IMR-90 (cell line): ENCODE results near the gene ADAMTS9. TPM values are rescaled to one million over a fixed set of nuclear protein-coding genes. Genes with fewer than 3 reads are reported as not detected.

Experiments
- ATAC-seq: fragments of 200-7000 bp; cut with Tn5 transposase; 2 replicates; pipeline ENCODE4 v1.9.1; 2020; ENCODE audit warnings: low read depth, mild to moderate bottlenecking, moderate library complexity
- BruUV-seq: library from RNA; stranded (reverse); fragments of 400-500 nt; replicated peaks from 2 replicates; lab custom pipeline; 2021; lab: Mats Ljungman, UMichigan
- CTCF ChIA-PET: fragments of 300-600 bp; formaldehyde crosslinking; extraction: SDS; loops from one replicate; lab custom pipeline; 2021; ENCODE audit warnings: antibody characterized with exemption; lab: Yijun Ruan, JAX
- POLR2A ChIA-PET: fragments of 300-600 bp; sonication (Branson Sonifier 250); formaldehyde crosslinking; loops from one replicate; lab custom pipeline; 2022; ENCODE audit warnings: antibody characterized with exemption; ENCODE audit not compliant: unreplicated experiment; lab: Charles Lee
- DNase-seq: peaks from one replicate; pipeline ENCODE4 v3.0.0; 2013
- H2AFZ ChIP-seq: replicated peaks from 2 replicates; pipeline ENCODE3; 2013; ENCODE audit warnings: low read length, mild to moderate bottlenecking; ENCODE audit not compliant: poor library complexity
- H2AK5ac ChIP-seq: 2 replicates; pipeline ENCODE4 v1.6.1; 2013; ENCODE audit warnings: low read depth, low read length, inconsistent platforms
- H2AK9ac ChIP-seq: replicated peaks from 2 replicates; pipeline ENCODE3; 2013; ENCODE audit warnings: mild to moderate bottlenecking, low read depth, low read length, moderate library complexity; ENCODE audit not compliant: poor library complexity
- H2BK120ac ChIP-seq: 2 replicates; pipeline ENCODE4 v1.6.1; 2013; ENCODE audit warnings: low read depth, low read length, inconsistent platforms
- H2BK15ac ChIP-seq: 3 replicates; pipeline ENCODE4 v1.6.1; 2013; ENCODE audit warnings: low read depth, low read length, inconsistent platforms
- H2BK20ac ChIP-seq: 2 replicates; pipeline ENCODE4 v1.6.1; 2013; ENCODE audit warnings: low read depth, mild to moderate bottlenecking, inconsistent platforms, low read length, moderate library complexity
- H2BK5ac ChIP-seq: 2 replicates; pipeline ENCODE4 v1.6.1; 2013; ENCODE audit warnings: mild to moderate bottlenecking, low read depth, low read length, inconsistent platforms; ENCODE audit not compliant: poor library complexity, severe bottlenecking
- H3K14ac ChIP-seq: replicated peaks from 2 replicates; pipeline ENCODE4 v1.6.1; 2013; ENCODE audit warnings: low read depth, low read length, inconsistent platforms
- H3K18ac ChIP-seq: 2 replicates; pipeline ENCODE4 v1.6.1; 2013; ENCODE audit warnings: low read depth, low read length, control low read depth
- H3K23ac ChIP-seq: 2 replicates; pipeline ENCODE4 v1.6.1; 2013; ENCODE audit warnings: low read depth, low read length, inconsistent platforms
- H3K27ac ChIP-seq: 2 replicates; pipeline ENCODE4 v1.5.1; 2013; ENCODE audit warnings: mild to moderate bottlenecking, control low read depth, low read length; ENCODE audit not compliant: insufficient read depth
- H3K27me3 ChIP-seq: 2 replicates; pipeline ENCODE4 v1.6.1; 2013; ENCODE audit warnings: low read length; ENCODE audit not compliant: control insufficient read depth, insufficient read depth
- H3K36me3 ChIP-seq: 2 replicates; pipeline ENCODE4 v1.6.1; 2013; ENCODE audit warnings: low read length, mixed read lengths; ENCODE audit not compliant: control insufficient read depth, insufficient read depth
- H3K4ac ChIP-seq: 2 replicates; pipeline ENCODE4 v1.6.1; 2013; ENCODE audit warnings: low read depth, low read length, inconsistent platforms
- H3K4me1 ChIP-seq: 2 replicates; pipeline ENCODE4 v1.6.1; 2013; ENCODE audit warnings: low read length, mixed read lengths; ENCODE audit not compliant: control insufficient read depth, insufficient read depth
- H3K4me2 ChIP-seq: 2 replicates; pipeline ENCODE4 v1.6.1; 2013; ENCODE audit warnings: low read depth, mild to moderate bottlenecking, control low read depth, low read length, moderate library complexity
- H3K4me3 ChIP-seq: 2 replicates; pipeline ENCODE4 v1.5.1; 2013; ENCODE audit warnings: low read depth, mild to moderate bottlenecking, control low read depth, low read length, moderate library complexity; ENCODE audit not compliant: insufficient read depth
- H3K56ac ChIP-seq: 2 replicates; pipeline ENCODE4 v1.6.1; 2013; ENCODE audit warnings: low read length, inconsistent platforms; ENCODE audit not compliant: insufficient read depth; ENCODE audit errors: extremely low read depth
- H3K79me1 ChIP-seq, 2 experiments: 2 replicates each; pipeline ENCODE4 v1.6.1; 2013; ENCODE audit warnings: low read length in 2 of 2, inconsistent platforms in 1 of 2, low read depth in 1 of 2
- H3K9ac ChIP-seq: 2 replicates; pipeline ENCODE4 v1.6.1; 2013; ENCODE audit warnings: low read depth, low read length, control low read depth
- H3K9me1 ChIP-seq: 2 replicates; pipeline ENCODE4 v1.6.1; 2013; ENCODE audit warnings: low read length, inconsistent platforms; ENCODE audit not compliant: insufficient read depth
- H3K9me3 ChIP-seq: 2 replicates; pipeline ENCODE4 v1.6.1; 2013; ENCODE audit warnings: low read length; ENCODE audit not compliant: control insufficient read depth, insufficient read depth
- H4K20me1 ChIP-seq: 2 replicates; pipeline ENCODE4 v1.6.1; 2013; ENCODE audit warnings: low read length, inconsistent platforms; ENCODE audit not compliant: insufficient read depth
- H4K5ac ChIP-seq: 2 replicates; pipeline ENCODE4 v1.6.1; 2013; ENCODE audit warnings: mild to moderate bottlenecking, low read depth, low read length, control low read depth
- H4K8ac ChIP-seq, 2 experiments: 2 replicates each; pipeline ENCODE4 v1.6.1; 2013; ENCODE audit warnings: low read depth in 2 of 2, low read length in 2 of 2, control low read depth in 1 of 2, inconsistent platforms in 1 of 2
- H4K91ac ChIP-seq: 2 replicates; pipeline ENCODE4 v1.6.1; 2013; ENCODE audit warnings: low read depth, low read length, inconsistent platforms; ENCODE audit not compliant: insufficient read depth
- BHLHE40 ChIP-seq: fragments of 150-350 bp; IDR thresholded peaks from 2 replicates; pipeline ENCODE4 v1.6.1; 2016; ENCODE audit warnings: mild to moderate bottlenecking, low read depth, low read length
- CEBPB ChIP-seq: IDR thresholded peaks from 2 replicates; pipeline ENCODE4 v1.6.1; 2012; ENCODE audit warnings: low read depth, low read length, improper control_type of control experiment
- ELK1 ChIP-seq: fragments of 150-350 bp; IDR thresholded peaks from 2 replicates; pipeline ENCODE4 v1.6.1; 2016; ENCODE audit warnings: low read depth, mild to moderate bottlenecking, low read length, moderate library complexity, borderline replicate concordance
- FOS ChIP-seq: fragments of 150-350 bp; IDR thresholded peaks from 2 replicates; pipeline ENCODE4 v1.6.1; 2016; ENCODE audit warnings: low read depth, low read length
- MAFK ChIP-seq: IDR thresholded peaks from 2 replicates; pipeline ENCODE4 v1.6.1; 2012; ENCODE audit warnings: low read depth, low read length, improper control_type of control experiment
- MAZ ChIP-seq: IDR thresholded peaks from 2 replicates; pipeline ENCODE4 v1.6.1; 2012; ENCODE audit warnings: low read depth, mild to moderate bottlenecking, low read length, improper control_type of control experiment, moderate library complexity, borderline replicate concordance
- MXI1 ChIP-seq: IDR thresholded peaks from 2 replicates; pipeline ENCODE4 v1.6.1; 2012; ENCODE audit warnings: low read depth, mild to moderate bottlenecking, low read length, moderate library complexity, borderline replicate concordance
- RCOR1 ChIP-seq: IDR thresholded peaks from 2 replicates; pipeline ENCODE4 v1.6.1; 2012; ENCODE audit warnings: mild to moderate bottlenecking, low read length, improper control_type of control experiment; ENCODE audit not compliant: insufficient replicate concordance
- RFX5 ChIP-seq: IDR thresholded peaks from 2 replicates; pipeline ENCODE4 v1.8.0; 2012; ENCODE audit warnings: low read depth, mild to moderate bottlenecking, low read length, moderate library complexity
- SMC3 ChIP-seq: fragments of 150-350 bp; IDR thresholded peaks from 2 replicates; pipeline ENCODE4 v1.6.1; 2016; ENCODE audit warnings: low read depth, mild to moderate bottlenecking, antibody characterized with exemption, low read length, moderate library complexity
- WGBS, 2 experiments: methylation state at CpG; one replicate each; pipeline versions ENCODE4 v1.1.5 to v1.1.7; 2013; ENCODE audit warnings: missing lambda C conversion rate in 2 of 2; ENCODE audit not compliant: insufficient read length in 1 of 2; ENCODE audit errors: extremely low coverage in 2 of 2; 5-methylcytosine and 5-hydroxymethylcytosine counted together
- dilution Hi-C: fragments of 300-500 bp; cut with HindIII; formaldehyde crosslinking; loops from one replicate; pipeline ENCODE4 v1.14.3; 2018; ENCODE audit warnings: low sequenced_read_pairs; ENCODE audit not compliant: unreplicated experiment
- in situ Hi-C: fragments of 300-500 bp; cut with MboI; formaldehyde crosslinking; loops from 3 replicates; pipeline ENCODE4 v1.14.3; 2019; ENCODE audit warnings: low sequenced_read_pairs, inconsistent platforms, mixed read lengths
- intact Hi-C: fragments of 100-400 bp; cut with micrococcal nuclease; formaldehyde crosslinking; loops from 2 replicates; pipeline ENCODE4 v1.10.0; 2022
- polyA plus RNA-seq, 3 experiments: library from polyadenylated mRNA; depleted of rRNA; stranded (reverse); fragments of >200 nt; gene quantifications; 2 replicates each; pipeline ENCODE4 v1.2.3, GENCODE V29; 2012; ENCODE audit warnings: low replicate concordance in 1 of 3
- total RNA-seq: library from RNA; depleted of rRNA; stranded (reverse); fragments of >200 nt; gene quantifications from 2 replicates; pipeline ENCODE4 v1.2.3, GENCODE V29; 2012
- TF ChIP-seq, protein P1 (sequence below): conservative IDR thresholded peaks from 2 replicates; pipeline ENCODE4 v1.5.1; 2012; ENCODE audit warnings: mild to moderate bottlenecking, low read depth, low read length, improper control_type of control experiment
- TF ChIP-seq, protein P2 (sequence below): fragments of 150-350 bp; IDR thresholded peaks from 2 replicates; pipeline ENCODE4 v1.6.1; 2017; ENCODE audit warnings: mild to moderate bottlenecking, antibody characterized with exemption, low read length, low read depth

The ADAMTS9 gene
- total and polyA plus RNA-seq, 2 of the 4 experiments (the other 2 are of a cell fraction) = 0.55 to 1.1 TPM

- no peak for DNase-seq
- WGBS, 2 experiments = 80% methylated on average over 1 of the region's 5 CpGs; no CpG with 5 or more reads in 1 of the 2 experiments
These were observed 220.4 kb downstream of the ADAMTS9 start for GRCh38 chr3:64467255-64467944.

More at GRCh38 chr3:64467255-64467944, 220.4 kb downstream of the ADAMTS9 start:
- Histone ChIP-seq H3K9me3 (no peaks in the 10 kb centered on the region), H4K5ac (no peak overlapping the region), H2BK120ac (no peak overlapping the region), H2AK9ac (no peak overlapping the region), H2BK20ac (no peak overlapping the region; the same call in 1 of the 2 replicates), H3K4me3 (no peak overlapping the region), H3K9me1 (peaks cover 10% of the 10 kb centered on the region), H3K79me1 (peaks cover 0 to 6% of the 10 kb centered on the region in 2 experiments; a peak in 1 of 4 replicates), H3K4ac (0 out of 2 replicates have a peak overlapping the region, but pooled peaks have one; percentile 8), H2BK5ac (no peak overlapping the region), H3K56ac (no peak overlapping the region), H3K14ac (no peak overlapping the region), H3K36me3 (no peaks in the 10 kb centered on the region), H3K4me1 (peaks cover 8% of the 10 kb centered on the region), H2AK5ac (no peak overlapping the region), H2BK15ac (no peak overlapping the region), H3K27ac (no peak overlapping the region), H4K8ac (no peak overlapping the region), H3K4me2 (no peak overlapping the region), H2AFZ (peak overlapping the region; percentile 15), H3K23ac (no peak overlapping the region), H3K9ac (no peak overlapping the region), H4K91ac (no peak overlapping the region), H4K20me1 (no peaks in the 10 kb centered on the region; the same call in 1 of the 2 replicates), H3K27me3 (no peaks in the 10 kb centered on the region), H3K18ac (no peak overlapping the region)
- in situ Hi-C loops = no loop called here
- dilution Hi-C loops = loop anchor here (25.0 kb wide), 1 partner anchor 430 kb away; no protein-coding TSS in a partner anchor
- ChIA-PET POLR2A (no interaction called here), CTCF (no interaction called here)
- intact Hi-C loops = no loop called here
- ATAC-seq = no peak
- BruUV-seq = no TSS peak
- TF ChIP-seq BHLHE40 (no peak), SMC3 (no peak), MXI1 (no peak), MAFK (no peak), RFX5 (no peak), MAZ (no peak), FOS (no peak), RCOR1 (no peak), ELK1 (no peak), CEBPB (no peak)
- TF ChIP-seq, protein P1, sequence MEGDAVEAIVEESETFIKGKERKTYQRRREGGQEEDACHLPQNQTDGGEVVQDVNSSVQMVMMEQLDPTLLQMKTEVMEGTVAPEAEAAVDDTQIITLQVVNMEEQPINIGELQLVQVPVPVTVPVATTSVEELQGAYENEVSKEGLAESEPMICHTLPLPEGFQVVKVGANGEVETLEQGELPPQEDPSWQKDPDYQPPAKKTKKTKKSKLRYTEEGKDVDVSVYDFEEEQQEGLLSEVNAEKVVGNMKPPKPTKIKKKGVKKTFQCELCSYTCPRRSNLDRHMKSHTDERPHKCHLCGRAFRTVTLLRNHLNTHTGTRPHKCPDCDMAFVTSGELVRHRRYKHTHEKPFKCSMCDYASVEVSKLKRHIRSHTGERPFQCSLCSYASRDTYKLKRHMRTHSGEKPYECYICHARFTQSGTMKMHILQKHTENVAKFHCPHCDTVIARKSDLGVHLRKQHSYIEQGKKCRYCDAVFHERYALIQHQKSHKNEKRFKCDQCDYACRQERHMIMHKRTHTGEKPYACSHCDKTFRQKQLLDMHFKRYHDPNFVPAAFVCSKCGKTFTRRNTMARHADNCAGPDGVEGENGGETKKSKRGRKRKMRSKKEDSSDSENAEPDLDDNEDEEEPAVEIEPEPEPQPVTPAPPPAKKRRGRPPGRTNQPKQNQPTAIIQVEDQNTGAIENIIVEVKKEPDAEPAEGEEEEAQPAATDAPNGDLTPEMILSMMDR = no peak
- TF ChIP-seq, protein P2, sequence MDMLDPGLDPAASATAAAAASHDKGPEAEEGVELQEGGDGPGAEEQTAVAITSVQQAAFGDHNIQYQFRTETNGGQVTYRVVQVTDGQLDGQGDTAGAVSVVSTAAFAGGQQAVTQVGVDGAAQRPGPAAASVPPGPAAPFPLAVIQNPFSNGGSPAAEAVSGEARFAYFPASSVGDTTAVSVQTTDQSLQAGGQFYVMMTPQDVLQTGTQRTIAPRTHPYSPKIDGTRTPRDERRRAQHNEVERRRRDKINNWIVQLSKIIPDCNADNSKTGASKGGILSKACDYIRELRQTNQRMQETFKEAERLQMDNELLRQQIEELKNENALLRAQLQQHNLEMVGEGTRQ = no peak
